Upper lobe of left lung (tissue), 6 donors: ENCODE measurements around the gene SLC9A9. TPM values are rescaled to one million over a fixed set of nuclear protein-coding genes. Genes with fewer than 3 reads are reported as not detected.

Experiments
- ATAC-seq, 2 donors: fragments of 200-7000 bp; cut with Tn5 transposase; one replicate each; pipeline ENCODE4 v1.9.1; 2022; ENCODE audit warnings: mild to moderate bottlenecking in 2 of 2, moderate library complexity in 2 of 2; ENCODE audit not compliant: low FRiP score in 2 of 2
- DNase-seq, 2 donors: peaks; one replicate each; pipeline ENCODE4 v3.0.0-alpha.2; 2019 to 2020
- H3K27ac ChIP-seq, 4 donors: fragments of 200-600 bp; sonication (generic); one replicate each; pipeline ENCODE4 v1.5.1; 2016 to 2019
- H3K27me3 ChIP-seq, 4 donors: fragments of 200-600 bp; sonication (generic); one replicate each; pipeline ENCODE4 v1.5.1; 2017 to 2019
- H3K36me3 ChIP-seq, 4 donors: fragments of 200-600 bp; sonication (generic); one replicate each; pipeline ENCODE4 v1.5.1; 2016 to 2019
- H3K4me1 ChIP-seq, 4 donors: fragments of 200-600 bp; sonication (generic); one replicate each; pipeline ENCODE4 v1.5.1; 2018 to 2019
- H3K4me3 ChIP-seq, 4 donors: fragments of 200-600 bp; sonication (generic); one replicate each; pipeline ENCODE4 v1.5.1; 2017 to 2019; ENCODE audit warnings: mild to moderate bottlenecking in 2 of 4, moderate library complexity in 1 of 4
- H3K9me3 ChIP-seq, 4 donors: fragments of 200-600 bp; sonication (generic); one replicate each; pipeline ENCODE4 v1.5.1; 2018 to 2019
- EP300 ChIP-seq, 4 donors: sonication (generic); formaldehyde crosslinking; IDR thresholded peaks; one replicate each; pipeline ENCODE4 v1.5.1; 2017; ENCODE audit warnings: antibody characterized with exemption in 4 of 4, control low read depth in 2 of 4
- POLR2A ChIP-seq, 4 donors: fragments of 450-650 bp; IDR thresholded peaks; one replicate each; pipeline ENCODE4 v1.5.1; 2016 to 2017; ENCODE audit warnings: antibody characterized with exemption in 4 of 4, mild to moderate bottlenecking in 2 of 4
- POLR2AphosphoS5 ChIP-seq, 2 donors: sonication (generic); formaldehyde crosslinking; IDR thresholded peaks; one replicate each; pipeline ENCODE4 v1.5.1; 2017; ENCODE audit warnings: antibody characterized with exemption in 2 of 2
- WGBS, 2 donors: methylation state at CpG; one replicate each; pipeline ENCODE4 v1.1.5; 2017 to 2018; 5-methylcytosine and 5-hydroxymethylcytosine counted together
- total RNA-seq, 6 donors: library from RNA; depleted of rRNA in 4 of 6; stranded (reverse); fragments of >200 nt in 4 of 6; gene quantifications; one replicate each; pipeline versions ENCODE4 v1.1.0 to v1.2.1, GENCODE V29; 2016 to 2021
- TF ChIP-seq, protein P1 (sequence below), 6 experiments: fragments of 450-650 bp in 4 of 6; fragments of 200-600 bp in 2 of 6; sonication (generic) in 2 of 6; IDR thresholded peaks; one replicate each; pipeline ENCODE4 v1.5.1; 2016 to 2019; ENCODE audit warnings: antibody characterized with exemption in 6 of 6
- donor health status: DM: no; HTN: no; CAD: no; lungs with moderate emphysema.
- donor health status: DM: no; HTN: yes; CAD: no; lungs with severe emphysema.

SLC9A9 gene
- total RNA-seq, 6 donors from 2014 or later = 4.2 to 20.4 (median 8.7) TPM

DNA sequence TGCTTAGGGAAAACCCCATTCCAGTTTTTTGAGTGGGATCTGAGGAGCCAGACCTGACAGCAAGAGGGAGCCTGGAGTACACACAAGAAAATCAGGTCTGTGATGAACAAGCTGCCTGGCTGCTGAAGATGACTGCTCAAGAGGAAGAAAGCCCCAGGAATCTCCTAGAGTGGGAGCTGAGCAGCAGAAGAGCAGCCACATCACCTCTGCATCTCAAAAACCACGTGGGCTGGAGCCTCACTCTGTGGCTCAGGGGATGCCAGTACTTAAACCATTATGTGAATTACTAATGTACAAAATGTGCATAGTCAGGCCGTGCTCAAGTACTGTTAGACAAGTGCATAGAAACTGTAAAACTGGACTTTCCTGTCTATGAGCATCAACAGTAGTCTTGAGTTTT is 52.4 kb downstream of the SLC9A9 start:
- WGBS, 2 donors = 48 to 56% methylated on average over 2 of the region's 2 CpGs
- DNase-seq = peak in 1 of 2 donors; percentile 27

DNA sequence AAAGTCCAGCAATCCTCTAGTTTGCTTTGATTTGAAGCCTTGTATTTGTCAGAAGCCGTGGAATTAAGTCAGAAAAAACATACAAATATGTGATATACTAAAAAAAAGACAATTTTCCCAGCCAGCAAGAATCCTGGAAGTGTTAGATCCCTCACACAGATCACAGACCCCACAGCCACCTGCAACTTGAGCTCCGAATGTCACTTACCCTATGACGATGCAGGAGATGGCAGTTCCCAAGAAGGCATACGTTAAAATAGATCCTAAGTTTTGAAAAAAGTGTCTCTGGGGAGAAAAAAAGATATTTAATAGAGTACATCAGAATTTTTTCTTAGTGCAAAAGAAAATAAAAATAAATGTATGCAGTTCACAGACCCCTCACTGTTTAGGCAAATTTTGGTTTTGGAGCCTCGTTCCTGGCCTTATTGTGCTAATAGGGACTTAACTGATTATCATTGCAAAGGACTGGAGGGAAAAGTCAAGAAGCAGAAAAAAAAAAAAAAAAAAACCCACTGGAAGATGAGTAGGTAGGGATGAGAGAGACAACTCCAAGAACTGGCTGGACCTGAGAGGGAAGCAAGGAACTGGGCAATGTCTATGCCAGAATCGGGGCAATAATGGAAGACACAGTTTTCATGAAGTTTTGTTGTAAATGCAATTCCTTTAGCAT is 53.3 kb downstream of the SLC9A9 start:
- ATAC-seq = no peak
- H3K4me1 ChIP-seq = no peaks in the 10 kb centered on the region
- WGBS, 2 donors = 91% methylated on average over 6 of the region's 6 CpGs
- DNase-seq = no peak
- peaks cover 0 to 3% (median 0%) of the 10 kb centered on the region in 4 donors for H3K36me3 ChIP-seq
- no peak for TF ChIP-seq POLR2AphosphoS5 (IDR thresholded peaks at IDR 0.05)
- no peak for TF ChIP-seq POLR2A (IDR thresholded peaks at IDR 0.05)
- TF ChIP-seq EP300 (IDR thresholded peaks at IDR 0.05) = no peak
- TF ChIP-seq, protein P1, sequence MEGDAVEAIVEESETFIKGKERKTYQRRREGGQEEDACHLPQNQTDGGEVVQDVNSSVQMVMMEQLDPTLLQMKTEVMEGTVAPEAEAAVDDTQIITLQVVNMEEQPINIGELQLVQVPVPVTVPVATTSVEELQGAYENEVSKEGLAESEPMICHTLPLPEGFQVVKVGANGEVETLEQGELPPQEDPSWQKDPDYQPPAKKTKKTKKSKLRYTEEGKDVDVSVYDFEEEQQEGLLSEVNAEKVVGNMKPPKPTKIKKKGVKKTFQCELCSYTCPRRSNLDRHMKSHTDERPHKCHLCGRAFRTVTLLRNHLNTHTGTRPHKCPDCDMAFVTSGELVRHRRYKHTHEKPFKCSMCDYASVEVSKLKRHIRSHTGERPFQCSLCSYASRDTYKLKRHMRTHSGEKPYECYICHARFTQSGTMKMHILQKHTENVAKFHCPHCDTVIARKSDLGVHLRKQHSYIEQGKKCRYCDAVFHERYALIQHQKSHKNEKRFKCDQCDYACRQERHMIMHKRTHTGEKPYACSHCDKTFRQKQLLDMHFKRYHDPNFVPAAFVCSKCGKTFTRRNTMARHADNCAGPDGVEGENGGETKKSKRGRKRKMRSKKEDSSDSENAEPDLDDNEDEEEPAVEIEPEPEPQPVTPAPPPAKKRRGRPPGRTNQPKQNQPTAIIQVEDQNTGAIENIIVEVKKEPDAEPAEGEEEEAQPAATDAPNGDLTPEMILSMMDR (IDR thresholded peaks at IDR 0.05) = no peak
- H3K4me3 ChIP-seq = no peak overlapping the region
- no peaks in the 10 kb centered on the region for H3K9me3 ChIP-seq
- H3K27me3 ChIP-seq = no peaks in the 10 kb centered on the region
- H3K27ac ChIP-seq = no peak overlapping the region

More for the DNA sequence above, 52.4 kb downstream of the SLC9A9 start:
- Histone ChIP-seq H3K4me3 (no peak overlapping the region), H3K27ac (no peak overlapping the region), H3K27me3 (no peaks in the 10 kb centered on the region), H3K36me3 (peaks cover 0 to 3% (median 0%) of the 10 kb centered on the region in 4 donors), H3K9me3 (no peaks in the 10 kb centered on the region), H3K4me1 (no peaks in the 10 kb centered on the region)
- ATAC-seq = no peak
- TF ChIP-seq, protein P1 (IDR thresholded peaks at IDR 0.05) = no peak
- no peak for TF ChIP-seq POLR2A (IDR thresholded peaks at IDR 0.05)
- TF ChIP-seq POLR2AphosphoS5 (IDR thresholded peaks at IDR 0.05) = no peak
- TF ChIP-seq EP300 (IDR thresholded peaks at IDR 0.05) = no peak

DNA sequence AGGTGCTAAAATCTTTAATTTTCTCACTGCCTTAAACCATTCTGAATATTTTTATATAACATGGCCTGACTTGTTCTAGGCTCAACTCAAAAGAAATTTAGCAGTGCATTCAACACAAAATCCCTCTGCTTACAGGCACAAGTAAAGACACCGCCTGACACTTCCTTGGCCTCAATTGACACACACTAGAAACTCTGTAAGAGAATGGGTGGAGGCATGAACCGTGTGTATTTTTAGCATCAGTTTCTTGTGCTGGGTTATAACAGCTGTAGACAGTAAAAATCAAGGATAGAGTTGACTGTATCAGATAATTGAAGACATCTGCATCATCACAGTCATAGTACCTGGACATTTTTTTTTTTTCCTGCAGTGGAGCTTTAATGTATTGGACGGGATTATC is 54.3 kb downstream of the SLC9A9 start:
- DNase-seq (no peak), ATAC-seq (peak in 1 of 2 donors; percentile 38)
- WGBS, 2 donors = 68 to 76% methylated on average over 3 of the region's 3 CpGs
- Histone ChIP-seq H3K36me3 (peaks cover 0 to 3% (median 0%) of the 10 kb centered on the region in 4 donors), H3K4me1 (no peaks in the 10 kb centered on the region), H3K27me3 (no peaks in the 10 kb centered on the region), H3K4me3 (no peak overlapping the region), H3K9me3 (no peaks in the 10 kb centered on the region), H3K27ac (no peak overlapping the region)
- TF ChIP-seq, protein P1 (IDR thresholded peaks at IDR 0.05) = no peak
- TF ChIP-seq POLR2AphosphoS5 (IDR thresholded peaks at IDR 0.05) (no peak), EP300 (IDR thresholded peaks at IDR 0.05) (no peak), POLR2A (IDR thresholded peaks at IDR 0.05) (no peak)

DNA sequence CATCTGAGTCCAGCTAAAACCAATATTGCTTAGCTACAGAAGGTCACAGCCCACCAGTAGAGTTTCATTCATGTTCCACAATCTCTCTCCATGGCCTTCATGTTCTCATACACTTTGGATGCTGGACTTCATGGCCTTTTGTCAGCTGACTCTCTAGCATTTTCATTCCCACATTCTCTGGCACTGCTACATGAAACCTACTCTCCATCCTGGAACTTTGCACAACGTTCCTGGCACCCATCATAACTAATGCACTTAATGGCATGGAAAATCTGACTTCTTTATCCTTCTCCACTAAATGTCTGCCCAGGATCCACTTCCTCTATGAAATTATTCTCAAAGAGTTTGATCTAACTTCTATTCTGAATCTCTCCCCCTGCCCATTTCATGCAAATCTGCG is 56.9 kb downstream of the SLC9A9 start:
- WGBS, 2 donors = 90% methylated on average over 2 of the region's 2 CpGs
- no peak for DNase-seq
- H3K27ac ChIP-seq = no peak overlapping the region
- H3K9me3 ChIP-seq = no peaks in the 10 kb centered on the region
- ATAC-seq = no peak
- TF ChIP-seq, protein P1 (IDR thresholded peaks at IDR 0.05) = no peak
- TF ChIP-seq POLR2AphosphoS5 (IDR thresholded peaks at IDR 0.05) (no peak), POLR2A (IDR thresholded peaks at IDR 0.05) (no peak), EP300 (IDR thresholded peaks at IDR 0.05) (no peak)
- no peak overlapping the region for H3K4me3 ChIP-seq
- peaks cover 0 to 3% (median 0%) of the 10 kb centered on the region in 4 donors for H3K36me3 ChIP-seq
- H3K27me3 ChIP-seq = no peaks in the 10 kb centered on the region
- no peaks in the 10 kb centered on the region for H3K4me1 ChIP-seq
